IMR-90 (cell line): ENCODE data around the gene GOLT1A. TPM values are rescaled to one million over a fixed set of nuclear protein-coding genes. Genes with fewer than 3 reads are reported as not detected.

Experiments
- ATAC-seq: fragments of 200-7000 bp; cut with Tn5 transposase; 2 replicates; pipeline ENCODE4 v1.9.1; 2020; ENCODE audit warnings: low read depth, mild to moderate bottlenecking, moderate library complexity
- BruUV-seq: library from RNA; stranded (reverse); fragments of 400-500 nt; replicated peaks from 2 replicates; lab custom pipeline; 2021; lab: Mats Ljungman, UMichigan
- CTCF ChIA-PET: fragments of 300-600 bp; formaldehyde crosslinking; extraction: SDS; loops from one replicate; lab custom pipeline; 2021; ENCODE audit warnings: antibody characterized with exemption; lab: Yijun Ruan, JAX
- POLR2A ChIA-PET: fragments of 300-600 bp; sonication (Branson Sonifier 250); formaldehyde crosslinking; loops from one replicate; lab custom pipeline; 2022; ENCODE audit warnings: antibody characterized with exemption; ENCODE audit not compliant: unreplicated experiment; lab: Charles Lee
- DNase-seq: peaks from one replicate; pipeline ENCODE4 v3.0.0; 2013
- H2AFZ ChIP-seq: replicated peaks from 2 replicates; pipeline ENCODE3; 2013; ENCODE audit warnings: low read length, mild to moderate bottlenecking; ENCODE audit not compliant: poor library complexity
- H2AK5ac ChIP-seq: 2 replicates; pipeline ENCODE4 v1.6.1; 2013; ENCODE audit warnings: low read depth, low read length, inconsistent platforms
- H2AK9ac ChIP-seq: replicated peaks from 2 replicates; pipeline ENCODE3; 2013; ENCODE audit warnings: mild to moderate bottlenecking, low read depth, low read length, moderate library complexity; ENCODE audit not compliant: poor library complexity
- H2BK120ac ChIP-seq: 2 replicates; pipeline ENCODE4 v1.6.1; 2013; ENCODE audit warnings: low read depth, low read length, inconsistent platforms
- H2BK15ac ChIP-seq: 3 replicates; pipeline ENCODE4 v1.6.1; 2013; ENCODE audit warnings: low read depth, low read length, inconsistent platforms
- H2BK20ac ChIP-seq: 2 replicates; pipeline ENCODE4 v1.6.1; 2013; ENCODE audit warnings: low read depth, mild to moderate bottlenecking, inconsistent platforms, low read length, moderate library complexity
- H2BK5ac ChIP-seq: 2 replicates; pipeline ENCODE4 v1.6.1; 2013; ENCODE audit warnings: mild to moderate bottlenecking, low read depth, low read length, inconsistent platforms; ENCODE audit not compliant: poor library complexity, severe bottlenecking
- H3K14ac ChIP-seq: replicated peaks from 2 replicates; pipeline ENCODE4 v1.6.1; 2013; ENCODE audit warnings: low read depth, low read length, inconsistent platforms
- H3K18ac ChIP-seq: 2 replicates; pipeline ENCODE4 v1.6.1; 2013; ENCODE audit warnings: low read depth, low read length, control low read depth
- H3K23ac ChIP-seq: 2 replicates; pipeline ENCODE4 v1.6.1; 2013; ENCODE audit warnings: low read depth, low read length, inconsistent platforms
- H3K27ac ChIP-seq: 2 replicates; pipeline ENCODE4 v1.5.1; 2013; ENCODE audit warnings: mild to moderate bottlenecking, control low read depth, low read length; ENCODE audit not compliant: insufficient read depth
- H3K27me3 ChIP-seq: 2 replicates; pipeline ENCODE4 v1.6.1; 2013; ENCODE audit warnings: low read length; ENCODE audit not compliant: control insufficient read depth, insufficient read depth
- H3K36me3 ChIP-seq: 2 replicates; pipeline ENCODE4 v1.6.1; 2013; ENCODE audit warnings: low read length, mixed read lengths; ENCODE audit not compliant: control insufficient read depth, insufficient read depth
- H3K4ac ChIP-seq: 2 replicates; pipeline ENCODE4 v1.6.1; 2013; ENCODE audit warnings: low read depth, low read length, inconsistent platforms
- H3K4me1 ChIP-seq: 2 replicates; pipeline ENCODE4 v1.6.1; 2013; ENCODE audit warnings: low read length, mixed read lengths; ENCODE audit not compliant: control insufficient read depth, insufficient read depth
- H3K4me2 ChIP-seq: 2 replicates; pipeline ENCODE4 v1.6.1; 2013; ENCODE audit warnings: low read depth, mild to moderate bottlenecking, control low read depth, low read length, moderate library complexity
- H3K4me3 ChIP-seq: 2 replicates; pipeline ENCODE4 v1.5.1; 2013; ENCODE audit warnings: low read depth, mild to moderate bottlenecking, control low read depth, low read length, moderate library complexity; ENCODE audit not compliant: insufficient read depth
- H3K56ac ChIP-seq: 2 replicates; pipeline ENCODE4 v1.6.1; 2013; ENCODE audit warnings: low read length, inconsistent platforms; ENCODE audit not compliant: insufficient read depth; ENCODE audit errors: extremely low read depth
- H3K79me1 ChIP-seq, 2 experiments: 2 replicates each; pipeline ENCODE4 v1.6.1; 2013; ENCODE audit warnings: low read length in 2 of 2, inconsistent platforms in 1 of 2, low read depth in 1 of 2
- H3K9ac ChIP-seq: 2 replicates; pipeline ENCODE4 v1.6.1; 2013; ENCODE audit warnings: low read depth, low read length, control low read depth
- H3K9me1 ChIP-seq: 2 replicates; pipeline ENCODE4 v1.6.1; 2013; ENCODE audit warnings: low read length, inconsistent platforms; ENCODE audit not compliant: insufficient read depth
- H3K9me3 ChIP-seq: 2 replicates; pipeline ENCODE4 v1.6.1; 2013; ENCODE audit warnings: low read length; ENCODE audit not compliant: control insufficient read depth, insufficient read depth
- H4K20me1 ChIP-seq: 2 replicates; pipeline ENCODE4 v1.6.1; 2013; ENCODE audit warnings: low read length, inconsistent platforms; ENCODE audit not compliant: insufficient read depth
- H4K5ac ChIP-seq: 2 replicates; pipeline ENCODE4 v1.6.1; 2013; ENCODE audit warnings: mild to moderate bottlenecking, low read depth, low read length, control low read depth
- H4K8ac ChIP-seq, 2 experiments: 2 replicates each; pipeline ENCODE4 v1.6.1; 2013; ENCODE audit warnings: low read depth in 2 of 2, low read length in 2 of 2, control low read depth in 1 of 2, inconsistent platforms in 1 of 2
- H4K91ac ChIP-seq: 2 replicates; pipeline ENCODE4 v1.6.1; 2013; ENCODE audit warnings: low read depth, low read length, inconsistent platforms; ENCODE audit not compliant: insufficient read depth
- BHLHE40 ChIP-seq: fragments of 150-350 bp; IDR thresholded peaks from 2 replicates; pipeline ENCODE4 v1.6.1; 2016; ENCODE audit warnings: mild to moderate bottlenecking, low read depth, low read length
- CEBPB ChIP-seq: IDR thresholded peaks from 2 replicates; pipeline ENCODE4 v1.6.1; 2012; ENCODE audit warnings: low read depth, low read length, improper control_type of control experiment
- CHD1 ChIP-seq: IDR thresholded peaks from 2 replicates; pipeline ENCODE4 v1.6.1; 2012; ENCODE audit warnings: low read depth, low read length, improper control_type of control experiment
- ELK1 ChIP-seq: fragments of 150-350 bp; IDR thresholded peaks from 2 replicates; pipeline ENCODE4 v1.6.1; 2016; ENCODE audit warnings: low read depth, mild to moderate bottlenecking, low read length, moderate library complexity, borderline replicate concordance
- MAZ ChIP-seq: IDR thresholded peaks from 2 replicates; pipeline ENCODE4 v1.6.1; 2012; ENCODE audit warnings: low read depth, mild to moderate bottlenecking, low read length, improper control_type of control experiment, moderate library complexity, borderline replicate concordance
- RCOR1 ChIP-seq: IDR thresholded peaks from 2 replicates; pipeline ENCODE4 v1.6.1; 2012; ENCODE audit warnings: mild to moderate bottlenecking, low read length, improper control_type of control experiment; ENCODE audit not compliant: insufficient replicate concordance
- RFX5 ChIP-seq: IDR thresholded peaks from 2 replicates; pipeline ENCODE4 v1.8.0; 2012; ENCODE audit warnings: low read depth, mild to moderate bottlenecking, low read length, moderate library complexity
- USF2 ChIP-seq: fragments of 150-350 bp; IDR thresholded peaks from 2 replicates; pipeline ENCODE4 v1.6.1; 2017; ENCODE audit warnings: mild to moderate bottlenecking, antibody characterized with exemption, low read length, low read depth
- WGBS, 2 experiments: methylation state at CpG; one replicate each; pipeline versions ENCODE4 v1.1.5 to v1.1.7; 2013; ENCODE audit warnings: missing lambda C conversion rate in 2 of 2; ENCODE audit not compliant: insufficient read length in 1 of 2; ENCODE audit errors: extremely low coverage in 2 of 2; 5-methylcytosine and 5-hydroxymethylcytosine counted together
- dilution Hi-C: fragments of 300-500 bp; cut with HindIII; formaldehyde crosslinking; loops from one replicate; pipeline ENCODE4 v1.14.3; 2018; ENCODE audit warnings: low sequenced_read_pairs; ENCODE audit not compliant: unreplicated experiment
- in situ Hi-C: fragments of 300-500 bp; cut with MboI; formaldehyde crosslinking; loops from 3 replicates; pipeline ENCODE4 v1.14.3; 2019; ENCODE audit warnings: low sequenced_read_pairs, inconsistent platforms, mixed read lengths
- intact Hi-C: fragments of 100-400 bp; cut with micrococcal nuclease; formaldehyde crosslinking; loops from 2 replicates; pipeline ENCODE4 v1.10.0; 2022
- polyA plus RNA-seq, 3 experiments: library from polyadenylated mRNA; depleted of rRNA; stranded (reverse); fragments of >200 nt; gene quantifications; 2 replicates each; pipeline ENCODE4 v1.2.3, GENCODE V29; 2012; ENCODE audit warnings: low replicate concordance in 1 of 3
- total RNA-seq: library from RNA; depleted of rRNA; stranded (reverse); fragments of >200 nt; gene quantifications from 2 replicates; pipeline ENCODE4 v1.2.3, GENCODE V29; 2012

Gene GOLT1A
- total and polyA plus RNA-seq, 2 of the 4 experiments (the other 2 are of a cell fraction), result 0.32 TPM; not detected in 1

- Histone ChIP-seq H3K9ac (no peak overlapping the region), H3K27me3 (no peaks in the 10 kb centered on the region), H3K4me3 (no peak overlapping the region), H2AFZ (peak overlapping the region; percentile 33), H3K27ac (no peak overlapping the region), H3K56ac (no peak overlapping the region), H3K79me1 (0 out of 4 replicates have a peak, but pooled peaks cover 0 to 3% of the 10 kb centered on the region in 2 experiments), H4K20me1 (no peaks in the 10 kb centered on the region), H3K4me2 (no peak overlapping the region), H4K91ac (no peak overlapping the region; the same call in 1 of the 2 replicates), H3K18ac (no peak overlapping the region), H2AK9ac (no peak overlapping the region), H3K23ac (peak overlapping the region; percentile 45; the same call in 1 of the 2 replicates), H3K4me1 (peaks cover 2% of the 10 kb centered on the region; the same call in 1 of the 2 replicates), H3K14ac (peak overlapping the region; percentile 72; the same call in 1 of the 2 replicates), H3K9me3 (no peaks in the 10 kb centered on the region), H4K5ac (no peak overlapping the region), H3K9me1 (peaks cover 13% of the 10 kb centered on the region), H2BK20ac (peak overlapping the region; percentile 80; the same call in 1 of the 2 replicates), H2BK5ac (no peak overlapping the region), H2AK5ac (peak overlapping the region; percentile 49), H2BK120ac (peak overlapping the region; percentile 65; the same call in 1 of the 2 replicates), H2BK15ac (peak overlapping the region; percentile 76; the same call in 2 of the 3 replicates), H4K8ac (peak overlapping the region in 1 of 2 experiments; percentile 66; a peak in 1 of 4 replicates), H3K36me3 (no peaks in the 10 kb centered on the region), H3K4ac (peak overlapping the region; percentile 41; the same call in 1 of the 2 replicates)
- no TSS peak for BruUV-seq
- in situ Hi-C loops, result no loop called here
- CTCF ChIA-PET, result no interaction called here
- 40% methylated on average over 4 of the region's 4 CpGs; no CpG with 5 or more reads in 1 of the 2 experiments for WGBS, 2 experiments
- POLR2A ChIA-PET, result no interaction called here
- DNase-seq (peak; percentile 58), ATAC-seq (no peak)
- dilution Hi-C loops, result no loop called here
- intact Hi-C loops, result no loop called here
- TF ChIP-seq CEBPB (no peak), RCOR1 (no peak), ELK1 (no peak), RFX5 (no peak), USF2 (no peak), MAZ (no peak), BHLHE40 (no peak), CHD1 (no peak)
Measured at GRCh38 chr1:204177133-204177532, 36.7 kb downstream of the GOLT1A start.
